DLD1 (cell line): ENCODE data around the gene AKR1C4.
"Not testable (repeated sequence)": the region's sequence is repeated elsewhere in the genome, so short reads cannot be mapped to it uniquely, and the experiment has no call there.

Source experiments
- in situ Hi-C: cut with HindIII; loops from 2 replicates; pipeline ENCODE4 v1.10.0; 2017; ENCODE audit warnings: low sequenced_read_pairs

AKR1C4 gene

DNA sequence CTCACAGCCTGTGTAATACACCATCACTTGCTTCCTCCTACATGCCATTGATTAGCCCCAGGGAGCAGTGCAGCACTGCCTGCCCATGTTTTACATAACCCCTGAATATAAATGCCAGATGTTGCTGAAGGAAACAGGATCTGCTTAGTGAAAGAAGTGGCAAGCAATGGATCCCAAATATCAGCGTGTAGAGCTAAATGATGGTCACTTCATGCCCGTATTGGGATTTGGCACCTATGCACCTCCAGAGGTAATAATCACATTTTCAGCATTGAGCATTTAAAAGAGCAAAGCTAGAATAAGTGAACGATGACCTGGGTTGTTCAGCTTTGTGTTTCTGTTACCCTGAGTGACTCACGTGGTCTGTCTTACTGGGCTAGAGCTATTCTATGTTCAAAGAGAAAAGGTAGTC is at the start of gene AKR1C4:
AKR1C4 (plus strand) TSS at position 136 of the 412 bp plus-strand sequence; CDS start at position 167, 31 bp downstream.
- in situ Hi-C loops, result no loop called here

DNA sequence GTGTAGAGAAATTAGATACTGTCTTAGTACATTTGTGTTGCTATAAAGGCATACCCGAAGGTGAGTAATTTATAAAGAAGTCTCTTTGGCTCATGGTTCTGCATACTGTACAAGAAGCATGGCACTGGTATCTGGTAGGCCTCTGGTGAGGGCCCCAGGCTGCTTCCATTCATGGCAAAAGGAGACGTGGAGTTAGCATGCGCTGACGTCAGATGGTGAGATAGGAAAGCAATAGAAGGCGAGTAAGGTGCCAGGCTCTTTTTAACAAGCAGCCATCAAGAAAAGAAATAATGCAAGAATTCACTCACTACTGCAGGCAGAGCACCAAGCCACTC is 49.8 kb upstream of the AKR1C4 start:
- in situ Hi-C loops, result no loop called here

GRCh38 chr10:5147255-5147980 is 49.2 kb upstream of the AKR1C4 start:
- in situ Hi-C loops, result no loop called here

GRCh38 chr10:5147981-5148677 is 48.5 kb upstream of the AKR1C4 start:
- in situ Hi-C loops, result no loop called here

- in situ Hi-C loops, result no loop called here
Measured at GRCh38 chr10:5148678-5149032, 48.0 kb upstream of the AKR1C4 start.

- in situ Hi-C loops, result no loop called here
Measured at GRCh38 chr10:5151076-5151475, 45.6 kb upstream of the AKR1C4 start.

GRCh38 chr10:5155951-5156350 is 40.7 kb upstream of the AKR1C4 start:
- in situ Hi-C loops, result no loop called here

- in situ Hi-C loops, result no loop called here
Measured at GRCh38 chr10:5157501-5157900, 39.1 kb upstream of the AKR1C4 start.

DNA sequence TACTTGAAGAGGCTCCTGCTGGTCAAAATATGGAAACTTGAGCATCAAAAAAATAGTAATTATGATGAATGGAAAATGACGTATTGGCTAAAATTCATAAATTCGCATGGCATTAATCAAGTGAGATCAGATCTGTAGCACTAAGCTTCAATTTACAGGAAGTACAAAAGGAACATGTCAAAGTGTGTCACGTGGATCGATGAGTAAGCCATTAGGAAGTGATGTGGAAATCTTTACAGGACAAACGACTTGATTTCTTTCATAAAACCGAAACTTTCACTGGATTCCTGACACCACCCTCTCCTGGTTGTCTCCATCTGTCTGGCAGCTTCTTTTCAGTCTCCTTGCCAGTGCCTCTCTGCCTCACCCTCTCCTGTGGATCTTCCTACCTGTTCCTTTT is 37.5 kb upstream of the AKR1C4 start:
- in situ Hi-C loops, result no loop called here

GRCh38 chr10:5163487-5163886 is 33.1 kb upstream of the AKR1C4 start:
- in situ Hi-C loops, result no loop called here

DNA sequence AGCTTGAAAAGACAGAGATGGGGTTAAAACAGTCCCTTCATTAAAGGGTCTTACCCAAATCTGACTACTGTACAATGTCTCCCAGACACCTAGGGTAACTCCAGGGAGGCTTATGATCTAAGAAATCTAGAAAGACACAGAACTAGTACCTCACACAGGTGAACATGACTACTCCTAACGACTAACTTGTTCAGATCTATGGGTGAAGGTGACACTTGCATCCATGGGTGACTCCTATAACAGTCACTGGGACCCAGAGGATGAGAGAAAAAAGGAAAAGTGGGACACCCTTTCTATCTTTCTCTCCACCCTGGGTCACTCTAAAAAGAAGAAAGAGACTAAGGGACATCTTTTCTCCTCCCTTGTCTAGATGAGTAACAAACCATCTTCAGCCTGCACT is 30.9 kb upstream of the AKR1C4 start:
- in situ Hi-C loops, result no loop called here

- in situ Hi-C loops, result no loop called here
Measured at GRCh38 chr10:5168897-5169420, 27.7 kb upstream of the AKR1C4 start.

- in situ Hi-C loops, result not testable (repeated sequence)
Measured at GRCh38 chr10:5175581-5175980, 21.1 kb upstream of the AKR1C4 start.

DNA sequence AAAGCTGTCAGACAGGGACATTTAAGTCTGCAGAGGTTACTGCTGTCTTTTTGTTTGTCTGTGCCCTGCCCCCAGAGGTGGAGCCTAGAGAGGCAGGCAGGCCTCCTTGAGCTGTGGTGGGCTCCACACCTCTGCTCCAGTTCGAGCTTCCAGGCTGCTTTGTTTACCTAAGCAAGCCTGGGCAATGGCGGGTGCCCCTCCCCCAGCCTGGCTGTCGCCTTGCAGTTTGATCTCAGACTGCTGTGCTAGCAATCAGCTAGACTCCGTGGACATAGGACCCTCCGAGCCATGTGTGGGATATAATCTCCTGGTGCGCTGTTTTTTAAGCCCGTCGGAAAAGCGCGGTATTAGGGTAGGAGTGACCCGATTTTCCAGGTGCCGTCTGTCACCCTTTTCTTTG is 16.1 kb upstream of the AKR1C4 start:
- in situ Hi-C loops, result not testable (repeated sequence)

GRCh38 chr10:5183923-5184322 is 12.7 kb upstream of the AKR1C4 start:
- in situ Hi-C loops, result no loop called here

GRCh38 chr10:5184987-5185775 is 11.5 kb upstream of the AKR1C4 start, which contains the start of gene AKR1C8:
Gene AKR1C8, minus strand, starts transcription at chr10:5185150. Its CDS starts 46 bp downstream, at chr10:5185104.
- in situ Hi-C loops, result no loop called here

DNA sequence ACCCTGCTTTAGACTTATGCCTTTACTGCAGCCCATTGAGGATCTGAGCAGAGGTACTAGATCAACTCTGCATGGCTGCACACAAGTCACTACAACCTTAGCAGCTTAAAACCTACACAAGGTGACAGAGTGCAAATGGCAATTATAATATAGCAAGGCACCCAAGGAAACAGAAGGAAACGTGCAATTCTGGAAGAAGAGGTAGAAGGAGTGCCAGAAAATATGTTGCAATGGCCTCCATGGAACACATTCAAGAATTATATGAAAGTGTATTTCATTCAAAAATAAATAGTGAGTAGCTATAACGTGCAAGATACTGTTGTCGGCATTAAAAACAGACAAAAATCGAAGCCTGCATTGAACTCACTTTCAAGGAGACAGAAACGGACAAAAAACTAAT is 8.8 kb upstream of the AKR1C4 start:
- in situ Hi-C loops, result no loop called here

DNA sequence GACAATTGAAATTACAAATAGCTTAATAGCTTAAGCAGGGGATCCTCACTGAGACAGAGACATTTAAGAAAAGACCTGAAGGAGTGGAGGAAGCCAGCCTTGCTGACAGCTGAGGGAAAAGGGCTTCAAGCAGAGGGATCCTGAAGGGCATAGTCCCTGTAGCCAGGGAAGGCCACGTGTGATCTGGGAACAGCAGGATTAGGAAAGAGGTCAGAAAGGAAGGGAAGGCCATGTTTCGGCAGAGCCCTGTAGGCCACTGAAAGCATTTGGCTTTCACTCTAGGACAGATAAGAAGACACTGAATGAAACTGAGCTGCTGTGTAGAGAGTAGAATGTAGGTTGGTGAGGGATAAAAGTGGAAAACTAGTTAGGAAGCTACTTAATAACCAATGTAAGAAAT is 8.3 kb upstream of the AKR1C4 start:
- in situ Hi-C loops, result no loop called here

DNA sequence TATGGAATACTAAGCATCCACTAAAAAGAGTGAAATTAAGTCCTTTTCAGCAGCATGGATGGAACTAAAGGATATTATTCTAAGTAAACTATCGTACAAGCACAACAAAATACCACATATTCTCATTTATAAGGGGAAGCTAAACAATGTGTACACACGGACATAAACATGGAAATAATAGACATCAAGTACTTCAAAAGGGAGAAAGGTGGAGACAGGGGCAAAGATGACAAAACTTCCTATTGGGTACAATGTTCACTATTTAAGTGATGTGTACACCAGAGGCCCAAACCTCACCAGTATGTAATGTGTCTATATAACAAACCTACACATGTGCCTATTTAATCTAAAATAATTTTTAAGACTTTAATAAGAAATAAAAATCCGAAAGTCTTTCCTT is 2.2 kb upstream of the AKR1C4 start:
- in situ Hi-C loops, result no loop called here

GRCh38 chr10:5195727-5196374 is 786 bp upstream of the AKR1C4 start:
- in situ Hi-C loops, result no loop called here

- in situ Hi-C loops, result no loop called here
Measured at GRCh38 chr10:5198386-5198785, 1.7 kb downstream of the AKR1C4 start.
